KMS-11 (cell line): Measurements from ENCODE around the gene LCE3D.

Experiments used
- H2AFZ ChIP-seq: fragments of 200-600 bp; sonication (generic); 2 replicates; pipeline ENCODE4 v1.6.1; 2016; ENCODE audit warnings: antibody characterized with exemption, mixed run types, low read depth
- H3K27ac ChIP-seq: fragments of 200-600 bp; sonication (generic); 2 replicates; pipeline ENCODE4 v1.6.1; 2016; ENCODE audit warnings: mild to moderate bottlenecking, mixed run types
- H3K27me3 ChIP-seq: fragments of 200-600 bp; sonication (generic); 2 replicates; pipeline ENCODE4 v1.6.1; 2017; ENCODE audit warnings: mild to moderate bottlenecking, low read depth, mixed run types, moderate library complexity; ENCODE audit not compliant: insufficient read depth
- H3K36me3 ChIP-seq: fragments of 200-600 bp; sonication (generic); 2 replicates; pipeline ENCODE4 v1.6.1; 2017; ENCODE audit warnings: mild to moderate bottlenecking, mixed run types; ENCODE audit not compliant: insufficient read depth
- H3K4me1 ChIP-seq: fragments of 200-600 bp; sonication (generic); 2 replicates; pipeline ENCODE4 v1.6.1; 2016; ENCODE audit warnings: mild to moderate bottlenecking, low read depth, mixed run types; ENCODE audit not compliant: poor library complexity, severe bottlenecking
- H3K4me2 ChIP-seq: fragments of 200-600 bp; sonication (generic); 2 replicates; pipeline ENCODE4 v1.7.0; 2016; ENCODE audit warnings: mild to moderate bottlenecking, mixed run types
- H3K4me3 ChIP-seq: fragments of 200-600 bp; sonication (generic); IDR thresholded peaks from 2 replicates; pipeline ENCODE4 v1.6.1; 2017; ENCODE audit warnings: low read depth, low read length, mixed read lengths; ENCODE audit not compliant: insufficient read depth
- H3K79me2 ChIP-seq: fragments of 200-600 bp; sonication (generic); 2 replicates; pipeline ENCODE4 v1.6.1; 2016; ENCODE audit warnings: low read depth, mixed run types; ENCODE audit not compliant: insufficient read depth
- H3K9ac ChIP-seq: fragments of 200-600 bp; sonication (generic); 2 replicates; pipeline ENCODE4 v1.6.1; 2016; ENCODE audit warnings: mild to moderate bottlenecking, mixed run types
- H4K20me1 ChIP-seq: fragments of 200-600 bp; sonication (generic); 2 replicates; pipeline ENCODE4 v1.6.1; 2016; ENCODE audit warnings: mild to moderate bottlenecking, mixed run types; ENCODE audit not compliant: insufficient read depth
- CTCF ChIP-seq: fragments of 200-600 bp; sonication (generic); conservative IDR thresholded peaks from 2 replicates; pipeline ENCODE4 v1.6.1; 2017; ENCODE audit warnings: low read depth, mild to moderate bottlenecking, antibody characterized with exemption, low read length, moderate library complexity, mixed read lengths

The LCE3D gene

GRCh38 chr1:152580433-152580832 lies at the start of gene LCE3D:
LCE3D (minus strand) TSS chr1:152580516; CDS start chr1:152579936, 580 bp downstream.
- no peaks in the 10 kb centered on the region for H3K4me1 ChIP-seq
- no peak within 1 kb of the TSS for H3K4me3 ChIP-seq
- H4K20me1 ChIP-seq: no peaks in the 10 kb centered on the region
- no peak within 1 kb of the TSS for H2AFZ ChIP-seq
- no peak within 1 kb of the TSS for H3K27ac ChIP-seq
- no peaks in the 10 kb centered on the region for H3K79me2 ChIP-seq
- TF ChIP-seq CTCF: no peak
- H3K9ac ChIP-seq: no peak within 1 kb of the TSS
- no peaks in the 10 kb centered on the region for H3K27me3 ChIP-seq
- no peaks in the 10 kb centered on the region for H3K36me3 ChIP-seq
- no peak within 1 kb of the TSS for H3K4me2 ChIP-seq

GRCh38 chr1:152626744-152627143 lies 46.4 kb upstream of the LCE3D start:
- Histone ChIP-seq H3K4me3 (no peak overlapping the region), H3K4me1 (no peaks in the 10 kb centered on the region), H3K9ac (no peak overlapping the region), H3K27ac (no peak overlapping the region), H3K36me3 (no peaks in the 10 kb centered on the region), H2AFZ (no peak overlapping the region), H3K4me2 (no peak overlapping the region), H4K20me1 (no peaks in the 10 kb centered on the region), H3K27me3 (no peaks in the 10 kb centered on the region), H3K79me2 (no peaks in the 10 kb centered on the region)
- TF ChIP-seq CTCF: no peak

DNA sequence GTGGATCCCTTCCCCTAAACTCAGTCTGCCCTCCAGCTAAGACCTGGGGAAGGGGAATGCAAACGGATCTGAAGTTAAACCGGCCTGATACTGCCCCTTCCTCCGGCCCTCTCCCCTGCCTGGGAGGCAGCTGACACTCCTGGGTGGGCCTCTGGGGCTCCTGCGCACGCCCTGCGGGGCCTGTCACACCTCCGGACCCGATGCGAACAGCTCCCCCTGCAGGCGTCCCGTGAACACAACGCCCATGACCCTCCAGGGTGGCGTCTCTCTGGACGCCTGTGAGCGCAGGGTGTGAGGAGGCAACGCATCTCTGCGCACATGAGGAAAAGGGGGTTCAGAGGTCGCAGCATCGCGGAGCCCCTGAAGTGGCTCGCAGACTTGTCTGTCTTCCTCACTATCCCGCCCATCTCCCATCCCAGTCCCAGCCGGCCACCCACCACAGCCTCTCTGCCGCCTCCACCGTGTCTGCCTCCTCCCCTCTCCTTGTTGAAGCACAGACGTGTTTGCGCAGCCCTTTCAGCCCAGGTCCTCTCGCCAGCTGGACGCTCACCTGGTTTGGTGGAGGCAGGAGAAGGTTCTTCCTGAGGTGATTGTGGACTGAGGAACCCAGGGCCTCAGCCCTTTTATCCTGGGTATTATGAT lies 43.0 kb upstream of the LCE3D start:
- no peak overlapping the region for H3K4me2 ChIP-seq
- no peak overlapping the region for H3K9ac ChIP-seq
- H3K27ac ChIP-seq: no peak overlapping the region
- H3K36me3 ChIP-seq: no peaks in the 10 kb centered on the region
- H3K4me3 ChIP-seq: no peak overlapping the region
- no peaks in the 10 kb centered on the region for H4K20me1 ChIP-seq
- no peaks in the 10 kb centered on the region for H3K27me3 ChIP-seq
- H2AFZ ChIP-seq: no peak overlapping the region
- H3K79me2 ChIP-seq: no peaks in the 10 kb centered on the region
- H3K4me1 ChIP-seq: no peaks in the 10 kb centered on the region
- TF ChIP-seq CTCF: peak; percentile 54

DNA sequence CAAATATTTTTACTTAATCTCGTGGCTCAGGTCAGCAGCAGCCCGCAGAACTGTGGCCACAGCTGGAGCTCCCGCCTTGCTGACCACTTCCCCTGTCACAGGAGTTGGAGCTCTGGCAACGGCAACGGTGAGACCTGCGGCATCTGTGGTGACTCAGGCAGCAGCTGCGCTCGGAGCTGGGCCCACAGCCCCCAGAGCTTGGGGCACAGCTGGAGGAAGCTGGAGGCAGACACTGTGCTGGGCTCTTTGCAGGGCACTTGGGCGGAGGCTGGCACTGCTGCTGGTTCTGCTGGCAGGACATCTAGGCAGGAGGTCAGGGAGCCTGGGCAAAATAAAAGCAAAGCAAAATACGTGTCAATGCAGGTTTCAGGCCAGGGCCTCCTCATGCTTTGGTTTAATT lies 42.5 kb upstream of the LCE3D start, which contains the start of gene LCE3A:
Gene LCE3A, minus strand, starts transcription at position 301 of the 400 bp plus-strand sequence. Its CDS starts 0 bp downstream, at position 301.
- Histone ChIP-seq H3K79me2 (no peaks in the 10 kb centered on the region), H3K27ac (no peak within 1 kb of the TSS), H3K27me3 (no peaks in the 10 kb centered on the region), H3K4me2 (no peak within 1 kb of the TSS), H3K4me3 (no peak within 1 kb of the TSS), H3K36me3 (no peaks in the 10 kb centered on the region), H2AFZ (no peak within 1 kb of the TSS), H4K20me1 (no peaks in the 10 kb centered on the region), H3K4me1 (no peaks in the 10 kb centered on the region), H3K9ac (no peak within 1 kb of the TSS)
- TF ChIP-seq CTCF: no peak
